GM19043 (cell line): ENCODE data around the gene MEIS1.

Source experiments
- ATAC-seq: cut with Tn5 transposase; IDR thresholded peaks from one replicate; pipeline ENCODE4 v1.9.1; 2021; ENCODE audit warnings: low read depth; ENCODE audit not compliant: unreplicated experiment

MEIS1 gene

DNA sequence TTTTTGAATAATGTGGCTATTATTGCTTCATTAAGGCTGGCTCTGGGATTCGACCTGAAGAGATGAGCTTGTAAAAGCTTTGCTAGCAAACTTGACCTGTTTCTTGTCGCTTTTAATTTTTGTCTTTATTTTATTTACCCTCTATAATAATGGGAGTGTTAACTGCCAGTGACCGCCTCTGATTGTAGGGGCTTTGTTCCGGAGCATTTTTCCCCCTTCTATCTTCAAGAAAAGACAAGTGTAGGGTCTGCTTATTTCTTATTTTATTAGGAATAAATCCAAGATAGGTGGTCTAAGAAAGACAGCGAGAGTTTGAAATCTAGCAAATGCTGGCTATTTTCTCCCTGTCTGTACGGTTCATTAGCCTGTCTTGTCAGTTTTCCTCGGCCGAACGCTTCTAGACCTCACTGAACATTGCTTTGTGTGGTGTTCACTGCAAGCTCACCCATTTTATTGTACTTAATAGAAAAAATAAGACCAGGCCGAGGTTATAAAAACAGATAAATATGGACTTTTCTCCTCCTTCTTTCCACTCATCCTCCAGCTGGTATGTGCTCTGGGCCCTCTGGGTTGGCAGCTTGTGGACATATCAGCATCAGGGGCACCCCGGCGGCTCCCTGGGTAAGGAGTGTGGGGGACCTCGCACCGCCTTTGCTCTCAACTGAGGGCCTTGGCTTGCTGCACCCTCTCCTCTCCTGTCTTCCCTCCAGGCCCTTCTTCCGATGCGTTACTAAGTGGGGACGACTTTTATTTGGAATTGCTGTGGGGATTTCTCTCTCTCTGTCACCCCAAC is 8.5 kb downstream of the MEIS1 start:
- ATAC-seq, result no peak

DNA sequence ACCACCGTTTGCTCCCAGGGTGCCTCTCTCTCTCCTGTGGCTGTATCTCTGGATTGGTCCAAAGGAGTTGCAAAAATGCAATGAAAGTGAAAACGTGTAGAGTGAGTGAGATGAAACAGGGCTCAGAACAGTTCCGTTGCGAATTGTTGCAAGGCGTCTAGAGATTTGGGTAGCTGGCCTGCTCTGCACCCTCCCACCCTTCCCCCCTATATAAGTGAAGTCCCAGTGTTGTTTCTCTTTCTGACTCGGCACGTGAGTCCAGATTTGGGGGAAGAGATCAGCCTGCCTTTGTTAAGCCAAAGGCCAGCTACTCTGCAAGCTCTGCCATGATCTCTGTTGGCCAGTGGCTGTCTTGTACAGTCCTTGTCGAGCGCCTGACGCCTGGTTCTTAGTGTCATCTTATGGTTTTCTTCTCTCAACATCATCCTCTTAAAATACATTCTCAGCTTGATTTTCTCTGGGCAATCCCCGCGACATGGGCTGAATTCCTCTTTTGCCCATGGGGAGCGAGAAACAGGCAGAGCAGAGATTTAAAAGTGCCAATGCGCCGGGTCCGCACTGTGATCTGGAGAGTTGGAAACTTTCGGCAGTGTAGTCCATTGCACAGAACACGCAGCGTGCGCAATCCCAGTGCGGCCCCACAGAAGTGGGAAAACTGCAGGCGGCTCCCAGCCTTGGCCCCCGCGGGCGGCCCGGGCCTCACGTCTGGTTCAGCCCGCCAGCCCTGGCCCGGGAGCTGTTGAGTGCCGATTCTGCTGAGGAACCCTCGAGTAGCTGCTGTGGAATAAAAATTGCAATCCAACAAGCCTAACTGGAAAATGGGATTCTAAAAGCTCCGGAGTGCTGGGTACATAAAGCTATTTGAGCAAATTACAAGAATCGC is 9.3 kb downstream of the MEIS1 start:
- no peak for ATAC-seq

DNA sequence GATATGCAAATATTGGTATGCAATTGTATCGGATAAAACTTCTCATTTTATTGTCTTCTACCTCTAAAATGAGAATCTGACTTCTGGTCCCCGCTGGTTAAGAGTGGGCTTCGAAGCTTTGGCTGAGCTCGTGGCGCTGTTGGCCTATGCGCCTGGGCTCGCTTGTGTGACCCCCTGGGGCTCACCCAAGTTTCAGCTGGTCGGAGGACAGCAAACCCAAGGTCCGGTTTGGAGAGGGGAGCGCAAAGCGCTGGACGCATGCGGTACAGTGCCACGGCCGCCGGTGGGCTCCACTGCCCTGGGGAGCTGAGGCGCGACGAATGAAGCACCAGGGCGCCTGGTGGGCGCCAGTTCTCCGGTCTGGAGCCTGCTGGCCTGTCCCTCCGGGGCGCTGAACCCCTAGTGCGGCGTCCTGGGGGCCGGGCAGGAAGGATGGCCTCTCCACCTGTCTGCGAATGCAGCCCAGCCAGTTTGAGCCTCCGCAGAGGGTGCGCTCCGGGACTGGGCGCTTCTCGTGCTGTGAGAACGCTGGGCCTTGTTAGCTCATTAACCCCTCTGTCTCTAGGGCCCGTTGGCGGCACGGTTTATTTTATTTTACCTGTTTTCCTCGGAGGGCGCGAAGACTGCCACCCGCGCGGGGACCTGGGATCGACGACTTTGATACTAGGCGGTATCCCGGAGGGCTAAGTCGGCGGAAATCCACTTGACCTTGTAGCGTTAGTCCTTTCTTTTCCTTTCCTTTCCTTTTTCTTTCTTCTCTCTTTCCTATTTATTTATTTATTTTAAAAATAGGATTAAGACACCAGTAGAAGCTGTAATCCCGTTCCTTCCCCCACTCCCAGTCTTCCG is 10.4 kb downstream of the MEIS1 start:
- ATAC-seq, result no peak

DNA sequence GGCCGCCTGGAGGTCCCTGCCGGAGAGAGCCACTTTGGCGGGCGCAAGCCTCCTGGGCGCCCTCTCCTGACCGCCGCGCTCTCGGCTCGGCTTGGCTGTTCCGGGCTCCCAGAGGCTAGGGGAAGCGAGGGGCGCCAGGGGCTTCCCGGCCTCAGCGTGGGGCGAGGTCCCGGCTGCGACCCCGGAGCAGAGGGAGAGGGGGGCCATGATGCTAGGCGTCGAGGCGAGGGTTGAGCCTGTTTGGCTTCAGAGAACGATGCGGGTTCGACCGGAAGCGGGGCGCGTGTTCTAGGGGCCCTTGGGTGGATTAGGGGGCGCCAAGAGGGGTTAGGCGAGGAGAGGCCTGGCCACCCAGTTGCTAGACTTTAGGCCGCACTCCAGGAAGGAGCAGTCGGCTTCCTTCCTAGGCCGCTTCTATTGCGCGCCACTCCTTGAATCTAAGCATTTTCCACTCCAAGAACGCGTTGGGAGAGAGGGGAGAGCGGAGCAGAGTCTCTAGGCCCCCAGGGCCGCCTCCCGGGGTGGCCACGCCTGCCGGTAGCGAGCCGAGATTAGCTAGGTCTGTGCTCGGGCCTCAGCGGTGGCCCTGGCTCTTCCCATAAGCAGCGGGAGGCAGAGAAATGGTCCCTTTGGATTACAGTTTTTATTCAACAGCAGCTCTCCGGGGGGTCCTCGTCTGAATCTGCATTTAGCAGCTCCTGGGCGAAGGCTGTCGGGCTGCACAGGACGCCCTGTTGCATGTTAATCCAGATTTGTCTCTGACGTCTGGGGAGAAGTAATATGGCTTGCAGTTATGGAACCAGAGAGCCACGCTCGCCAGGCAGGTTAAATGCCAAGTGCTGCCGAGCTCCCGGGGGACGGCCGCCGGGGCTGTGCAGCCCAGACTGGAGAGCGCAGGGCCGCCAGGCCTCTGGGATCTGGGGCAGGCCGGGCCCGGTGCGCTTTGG is 11.3 kb downstream of the MEIS1 start:
- ATAC-seq, result no peak

DNA sequence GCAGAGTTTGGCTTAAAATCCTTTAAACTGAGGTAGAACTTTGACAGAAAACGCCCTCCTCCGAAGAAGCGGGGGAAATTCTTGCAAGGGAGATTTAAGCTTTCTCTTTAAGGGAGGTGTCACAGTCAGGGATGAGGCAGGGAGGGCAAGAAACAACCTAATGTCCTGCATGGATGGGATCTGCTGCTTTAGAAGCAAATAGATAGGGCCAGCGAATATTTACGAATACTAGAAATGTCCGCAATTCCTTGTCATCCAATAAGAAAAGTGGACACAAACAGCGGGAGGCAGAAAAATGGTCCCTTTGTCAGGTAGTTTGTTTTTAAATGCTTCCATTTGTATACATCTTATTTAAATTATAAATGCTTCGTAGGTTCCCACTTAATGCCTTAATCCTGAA is 12.0 kb downstream of the MEIS1 start:
- no peak for ATAC-seq

DNA sequence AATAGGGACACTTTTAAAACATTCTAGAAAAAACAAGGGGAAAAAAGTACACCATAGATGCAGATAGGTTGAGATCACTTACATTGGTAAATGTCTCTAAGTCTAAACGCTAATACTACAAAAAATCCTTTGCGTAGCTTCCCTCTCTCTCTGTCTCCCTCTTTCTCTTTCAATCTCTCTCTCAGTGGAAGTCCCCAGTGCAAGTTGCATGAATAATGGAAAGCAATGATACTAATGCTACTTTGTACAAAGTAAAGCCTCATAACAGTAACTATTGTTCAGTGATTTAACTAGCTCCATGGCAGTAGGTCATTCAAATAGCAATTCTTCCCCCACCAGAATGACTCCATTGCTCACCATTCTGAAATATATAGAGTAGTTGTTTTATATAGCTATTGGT is 12.8 kb downstream of the MEIS1 start:
- ATAC-seq, result no peak

DNA sequence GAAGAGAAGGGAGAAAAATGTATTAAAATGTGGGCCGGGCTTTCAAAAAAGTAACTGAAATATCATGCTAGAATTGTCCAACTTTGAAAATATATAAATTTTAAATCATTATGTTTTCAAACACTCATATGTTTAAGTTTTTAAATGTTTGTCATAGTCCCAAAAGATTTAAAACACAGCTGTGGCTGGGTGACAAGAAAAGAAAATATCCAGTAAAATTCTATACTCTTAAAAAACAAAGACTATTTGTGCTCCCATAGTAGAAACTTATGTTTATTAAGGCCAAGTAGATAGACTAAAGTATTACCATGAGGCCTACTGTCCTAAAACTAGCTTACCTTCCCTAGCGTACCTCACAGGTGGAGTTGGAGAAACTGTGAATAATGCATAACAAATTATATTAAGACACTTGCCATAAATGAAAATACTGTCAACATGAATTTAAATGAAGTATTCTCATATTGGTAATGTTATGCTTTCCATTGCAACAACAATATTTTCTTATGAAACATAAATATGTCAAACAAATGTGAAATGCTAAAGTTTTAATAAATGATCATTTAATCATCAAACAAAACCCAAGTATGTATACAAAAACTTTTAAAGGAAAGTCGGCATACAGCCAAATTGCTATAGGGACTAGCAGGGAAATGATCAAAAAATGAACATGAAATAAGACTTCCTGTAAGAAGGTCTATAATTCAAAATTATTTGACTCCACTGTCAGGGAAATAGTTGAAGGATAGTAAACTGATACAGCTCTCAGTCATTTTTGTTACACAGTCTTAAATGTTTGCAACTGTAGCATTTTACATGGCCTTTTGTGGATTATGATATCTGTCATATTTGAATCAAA is 13.4 kb downstream of the MEIS1 start:
- no peak for ATAC-seq

DNA sequence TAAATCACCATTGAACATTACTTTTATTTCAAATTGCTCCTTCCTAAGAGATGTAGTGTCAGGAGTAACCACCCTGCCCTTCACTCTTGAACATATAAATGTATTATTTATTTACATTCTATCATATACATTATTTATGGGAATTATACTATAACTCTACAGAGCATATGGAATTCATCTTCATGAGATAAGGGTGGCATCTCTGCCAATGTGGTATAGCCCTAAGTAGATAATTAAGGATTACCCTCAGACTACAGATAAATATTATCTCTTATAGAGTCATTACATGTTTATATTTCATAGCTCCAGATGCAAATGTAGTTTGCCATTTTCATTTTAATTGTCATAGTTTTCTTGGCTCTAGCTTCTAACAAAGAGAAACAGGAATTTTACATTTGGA is 17.3 kb downstream of the MEIS1 start:
- no peak for ATAC-seq

DNA sequence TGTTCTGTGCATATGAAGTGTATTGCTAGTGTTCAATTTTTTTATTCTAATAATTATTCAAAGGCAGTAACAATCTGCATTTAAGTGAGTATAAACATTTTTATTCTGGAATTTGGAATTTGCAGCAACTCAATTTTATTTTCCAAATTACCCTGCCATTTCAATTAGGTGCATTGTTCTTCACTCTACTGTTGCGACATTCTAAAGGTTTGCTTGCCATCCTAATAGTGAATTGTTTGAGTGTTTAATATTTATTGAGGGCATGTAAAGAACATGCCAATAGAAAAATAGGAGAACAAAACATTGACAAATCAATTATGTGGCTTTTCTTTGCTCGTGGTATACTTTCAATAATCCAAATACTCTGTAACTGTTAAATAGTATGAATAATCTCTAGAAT is 18.0 kb downstream of the MEIS1 start:
- no peak for ATAC-seq

DNA sequence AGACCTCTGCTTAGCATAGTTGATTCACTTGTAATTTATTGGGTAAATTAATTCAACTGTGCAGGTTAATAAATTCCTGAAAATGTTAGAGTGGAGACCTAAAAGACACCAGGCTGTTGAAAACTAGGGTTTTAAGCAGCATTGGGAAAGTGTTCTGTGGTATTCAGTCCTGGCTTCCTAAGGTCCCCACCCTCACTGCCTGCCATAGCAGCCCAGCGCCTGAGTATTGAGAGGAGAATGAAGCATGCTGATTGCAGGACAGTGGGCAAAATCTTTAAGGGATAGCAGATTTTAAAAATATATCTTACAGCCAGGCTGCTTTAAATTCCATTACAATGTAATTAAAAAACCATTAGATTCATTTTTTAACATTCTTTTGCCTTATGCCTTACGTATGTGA is 20.6 kb downstream of the MEIS1 start:
- ATAC-seq, result no peak

DNA sequence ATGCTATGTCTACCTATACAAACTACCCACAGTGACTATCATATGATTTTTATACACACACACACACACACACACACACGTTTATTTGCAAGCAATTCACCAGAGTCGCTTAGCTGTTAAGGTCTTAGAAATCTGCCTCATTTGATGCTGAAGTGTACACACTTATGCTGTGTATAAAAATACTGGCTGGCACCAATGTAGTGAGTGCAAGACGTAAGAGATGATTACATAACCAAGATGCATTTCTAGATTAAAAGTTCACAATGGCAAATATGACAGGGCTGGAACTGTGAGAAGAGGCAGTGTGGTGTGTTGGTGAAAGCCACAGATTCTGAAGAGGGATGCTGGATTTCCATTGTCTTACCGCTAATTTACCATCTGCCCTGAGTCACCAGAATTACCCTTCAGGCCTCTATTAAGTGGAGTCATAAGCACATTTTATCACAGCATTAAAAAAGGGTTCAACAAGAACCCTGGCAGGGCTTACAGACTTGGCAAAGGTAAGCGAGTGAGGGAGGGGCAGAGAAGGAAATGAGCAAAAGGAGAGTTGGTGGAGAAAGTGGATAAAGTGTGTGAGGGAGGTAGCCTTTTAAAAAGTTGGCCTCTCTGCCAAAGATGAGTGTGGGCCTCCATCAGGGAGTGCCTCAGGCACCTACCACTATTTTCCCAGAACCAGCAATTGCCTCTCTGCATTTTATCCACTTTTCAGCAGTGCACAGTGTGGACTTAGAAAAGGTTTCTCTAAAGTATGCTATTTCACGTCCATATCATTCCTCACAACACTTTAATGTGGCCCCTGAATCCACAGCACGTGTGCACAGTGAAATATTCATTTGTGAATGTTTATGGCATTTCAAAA is 21.5 kb downstream of the MEIS1 start:
- no peak for ATAC-seq

DNA sequence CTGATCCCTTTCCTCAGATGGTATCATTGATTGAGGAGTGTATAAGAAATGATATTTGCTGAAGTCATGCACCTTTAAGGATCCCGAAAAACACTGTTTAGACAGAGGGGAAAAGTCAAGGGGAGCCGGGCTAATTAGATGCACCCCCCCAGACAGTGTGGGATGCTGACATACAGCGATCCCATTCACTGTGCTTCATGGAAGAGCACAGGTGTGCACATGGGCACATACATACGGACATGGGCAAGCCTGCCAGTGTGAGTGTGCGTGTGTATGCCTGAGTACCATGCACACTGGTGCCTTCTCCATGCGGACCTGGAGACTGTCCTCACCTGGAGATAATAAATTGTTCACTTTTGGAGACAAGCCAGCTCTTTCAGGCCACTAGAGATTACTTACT is 22.6 kb downstream of the MEIS1 start:
- ATAC-seq, result no peak

DNA sequence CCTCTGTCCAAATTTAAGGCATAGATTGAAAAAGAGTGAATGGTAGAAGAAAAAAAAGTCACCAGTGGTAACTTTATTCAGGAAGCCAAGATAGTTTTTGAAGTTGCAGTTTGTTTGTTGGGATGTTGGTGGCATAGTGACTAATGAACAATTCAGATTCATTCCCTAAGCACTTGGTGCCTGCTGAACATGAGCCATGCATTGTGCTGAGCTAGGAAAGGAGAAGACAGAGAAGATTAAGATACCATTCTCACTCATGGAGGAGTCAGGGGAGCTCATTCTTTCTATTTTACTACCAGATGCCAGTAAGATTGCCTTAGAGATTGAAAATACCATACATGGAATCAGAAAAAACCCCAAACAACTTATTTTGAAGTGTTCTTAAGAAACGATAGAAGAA is 25.1 kb downstream of the MEIS1 start:
- ATAC-seq, result no peak

DNA sequence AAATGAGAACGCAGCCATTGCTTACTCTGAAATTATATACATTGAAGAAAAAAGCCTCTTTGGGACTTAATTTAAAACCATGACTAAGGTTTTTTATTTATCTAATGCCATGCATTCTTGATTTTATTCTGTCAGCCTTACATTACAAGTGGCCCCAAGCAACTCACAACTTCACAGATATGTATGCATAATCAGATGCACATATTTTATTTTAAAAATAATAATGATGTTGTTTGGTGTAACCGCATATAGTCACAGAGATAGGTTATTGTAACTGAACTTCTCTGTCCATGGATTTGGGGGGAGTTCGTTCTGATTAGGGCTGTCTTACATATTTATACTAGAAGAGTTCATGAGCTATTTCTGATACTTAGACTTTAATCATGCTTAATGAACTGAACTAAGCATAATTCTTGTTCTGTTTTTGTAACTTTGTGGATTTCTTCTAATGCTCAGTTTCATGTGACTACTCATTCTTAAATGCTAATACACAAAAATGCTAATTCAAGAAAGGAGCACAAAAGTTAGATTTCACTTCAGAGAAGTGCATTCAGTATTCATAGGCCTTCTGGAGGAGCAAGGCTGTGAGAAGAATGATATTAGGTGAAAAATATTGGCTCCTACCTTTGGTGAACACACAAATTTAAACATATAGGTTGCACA is 26.2 kb downstream of the MEIS1 start:
- ATAC-seq, result no peak

DNA sequence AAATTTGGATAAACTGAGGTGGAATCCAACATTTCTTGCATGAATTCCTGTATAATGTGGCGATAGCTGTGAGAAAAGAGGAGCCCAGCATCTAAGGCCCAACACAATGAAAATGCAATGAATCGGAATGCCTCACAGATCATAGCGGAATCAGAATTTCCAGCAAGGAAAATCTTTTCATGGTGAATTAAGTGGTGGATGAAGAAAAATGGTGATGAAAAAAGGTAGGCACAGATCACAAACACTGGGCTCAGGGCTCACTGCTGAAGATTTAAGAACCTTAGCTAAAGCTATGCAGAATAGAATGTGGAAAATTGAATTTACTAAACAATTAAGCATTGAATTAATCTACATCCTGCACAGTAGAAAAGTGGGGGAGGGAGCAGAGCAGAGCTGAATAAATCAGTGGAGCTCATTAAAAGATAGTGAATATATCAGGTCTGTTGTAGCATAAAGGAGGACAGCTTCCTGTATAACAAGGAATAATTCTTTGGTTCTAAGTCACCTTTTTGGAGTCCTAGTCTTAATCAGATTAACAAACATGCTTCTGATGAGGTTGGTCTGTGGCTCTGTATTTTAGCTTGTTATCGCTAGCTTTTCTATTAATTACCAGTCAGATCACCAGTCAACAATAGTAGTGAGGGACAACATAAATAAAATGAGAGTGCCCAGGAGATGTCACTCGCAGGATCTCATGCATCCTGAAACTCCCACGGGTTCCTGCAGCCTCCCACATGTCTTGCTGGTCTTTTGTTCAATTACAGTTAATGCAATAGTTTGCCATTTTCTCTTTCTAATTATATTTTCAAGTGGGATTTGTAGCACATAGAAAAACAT is 27.0 kb downstream of the MEIS1 start:
- ATAC-seq, result no peak

DNA sequence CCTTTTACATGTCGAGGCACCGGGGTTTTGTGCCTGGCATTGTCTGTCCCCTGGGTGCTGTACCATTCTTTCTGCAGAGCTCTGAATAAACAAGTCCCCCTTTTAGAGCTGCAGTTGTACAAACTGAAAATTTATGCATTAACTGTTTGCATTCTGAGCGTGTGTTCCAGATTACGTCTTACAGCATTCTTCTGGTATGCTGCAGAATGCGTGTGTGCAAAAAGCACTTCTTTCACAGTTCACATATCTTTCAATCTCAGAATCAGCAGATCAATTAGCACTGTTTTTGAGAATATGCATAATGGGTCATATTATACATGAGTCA is 27.5 kb downstream of the MEIS1 start:
- no peak for ATAC-seq

DNA sequence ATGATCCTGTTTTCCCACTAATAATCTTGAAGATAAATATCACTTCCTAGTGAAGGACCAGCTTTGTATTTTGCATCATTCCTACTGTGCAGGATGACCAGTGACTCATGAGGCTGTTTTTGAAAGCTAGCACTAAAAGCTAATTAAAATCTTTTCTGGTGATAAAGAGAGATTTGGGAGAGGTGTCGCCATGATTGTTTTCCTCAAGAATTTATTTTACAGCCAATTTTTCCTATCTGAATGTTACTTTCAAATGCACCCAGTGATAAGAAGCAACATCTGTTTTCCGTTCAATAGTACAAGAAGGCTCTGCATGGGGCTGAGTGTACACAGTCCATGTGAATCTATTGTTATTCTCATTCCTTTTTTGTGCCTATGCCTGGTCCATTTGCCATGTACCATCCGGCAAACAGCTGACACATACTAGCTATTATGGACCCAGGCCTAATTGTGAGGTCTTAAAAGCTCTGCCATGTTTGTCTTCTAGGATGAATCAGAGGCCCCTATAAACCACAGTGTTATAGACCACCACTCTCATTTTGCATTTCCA is 28.4 kb downstream of the MEIS1 start:
- no peak for ATAC-seq
